H1 (cell line): ENCODE results near the gene LINGO4.

ENCODE experiments used
- CHD1 ChIP-seq: IDR thresholded peaks from 2 replicates; pipeline ENCODE4 v1.6.1; 2012; ENCODE audit warnings: low read depth, low read length, improper control_type of control experiment
- TF ChIP-seq, protein P1 (sequence below), 3 experiments: IDR thresholded peaks; 1 replicate in 2 of 3; 2 replicates in 1 of 3; pipeline versions ENCODE4 v1.5.1 to v1.6.1; 2011; ENCODE audit warnings: low read length in 3 of 3, mild to moderate bottlenecking in 3 of 3, inconsistent platforms in 2 of 3, low read depth in 1 of 3, moderate library complexity in 1 of 3; ENCODE audit not compliant: insufficient read depth in 1 of 3; ENCODE audit errors: control extremely low read depth in 1 of 3

DNA sequence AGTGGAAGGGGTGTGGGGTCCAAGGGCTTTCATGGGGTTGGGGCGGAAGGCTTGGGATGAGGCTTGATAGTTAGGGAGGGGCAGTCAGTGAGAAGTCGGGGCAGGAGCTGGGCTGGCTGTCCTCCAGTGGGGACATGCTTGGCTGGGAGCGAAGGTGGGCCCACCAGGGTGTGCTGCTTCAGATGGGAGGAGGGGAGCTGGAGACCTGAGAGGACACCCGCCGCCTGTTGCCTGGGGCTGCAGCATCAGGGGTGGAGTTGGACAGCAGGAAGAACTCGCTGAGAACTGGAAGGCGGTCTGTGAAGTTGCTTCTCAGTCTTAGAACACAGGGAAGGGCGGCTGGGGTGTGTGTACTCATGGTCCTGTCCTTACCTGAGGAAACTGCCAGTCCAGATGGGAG lies 46.7 kb upstream of the LINGO4 start:
- TF ChIP-seq CHD1 = no peak
- TF ChIP-seq, protein P1, sequence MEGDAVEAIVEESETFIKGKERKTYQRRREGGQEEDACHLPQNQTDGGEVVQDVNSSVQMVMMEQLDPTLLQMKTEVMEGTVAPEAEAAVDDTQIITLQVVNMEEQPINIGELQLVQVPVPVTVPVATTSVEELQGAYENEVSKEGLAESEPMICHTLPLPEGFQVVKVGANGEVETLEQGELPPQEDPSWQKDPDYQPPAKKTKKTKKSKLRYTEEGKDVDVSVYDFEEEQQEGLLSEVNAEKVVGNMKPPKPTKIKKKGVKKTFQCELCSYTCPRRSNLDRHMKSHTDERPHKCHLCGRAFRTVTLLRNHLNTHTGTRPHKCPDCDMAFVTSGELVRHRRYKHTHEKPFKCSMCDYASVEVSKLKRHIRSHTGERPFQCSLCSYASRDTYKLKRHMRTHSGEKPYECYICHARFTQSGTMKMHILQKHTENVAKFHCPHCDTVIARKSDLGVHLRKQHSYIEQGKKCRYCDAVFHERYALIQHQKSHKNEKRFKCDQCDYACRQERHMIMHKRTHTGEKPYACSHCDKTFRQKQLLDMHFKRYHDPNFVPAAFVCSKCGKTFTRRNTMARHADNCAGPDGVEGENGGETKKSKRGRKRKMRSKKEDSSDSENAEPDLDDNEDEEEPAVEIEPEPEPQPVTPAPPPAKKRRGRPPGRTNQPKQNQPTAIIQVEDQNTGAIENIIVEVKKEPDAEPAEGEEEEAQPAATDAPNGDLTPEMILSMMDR (IDR thresholded peaks at IDR 0.05; ENCODE audit: control extremely low read depth in 1 of 3, insufficient read depth in 1 of 3, low read depth in 1 of 3, low read length in 3 of 3) = no peak
